Hepatocyte (in vitro differentiated cells): Measurements from ENCODE around the gene PLXNA2. TPM values are rescaled to one million over a fixed set of nuclear protein-coding genes. Genes with fewer than 3 reads are reported as not detected.

Experiments used
- DNase-seq: peaks from one replicate; pipeline ENCODE4 v3.0.0-alpha.2; 2016; ENCODE audit warnings: low spot score
- H2AFZ ChIP-seq: fragments of 200-600 bp; sonication (generic); 2 replicates; pipeline ENCODE4 v1.6.0; 2016; ENCODE audit warnings: antibody characterized with exemption, mild to moderate bottlenecking
- H3K27ac ChIP-seq: fragments of 200-600 bp; sonication (generic); 2 replicates; pipeline ENCODE4 v1.5.1; 2016; ENCODE audit warnings: mild to moderate bottlenecking
- H3K27me3 ChIP-seq: fragments of 200-600 bp; sonication (generic); 2 replicates; pipeline ENCODE4 v1.6.1; 2016
- H3K36me3 ChIP-seq: fragments of 200-600 bp; sonication (generic); replicated peaks from 2 replicates; pipeline ENCODE4 v1.5.1; 2016; ENCODE audit warnings: low read depth; ENCODE audit not compliant: insufficient read depth
- H3K4me1 ChIP-seq: fragments of 200-600 bp; sonication (generic); 2 replicates; pipeline ENCODE4 v1.5.1; 2016; ENCODE audit warnings: mild to moderate bottlenecking, moderate library complexity; ENCODE audit not compliant: insufficient read depth
- H3K4me2 ChIP-seq: fragments of 200-600 bp; sonication (generic); 2 replicates; pipeline ENCODE4 v1.6.0; 2016
- H3K4me3 ChIP-seq: fragments of 200-600 bp; sonication (generic); 2 replicates; pipeline ENCODE4 v1.5.1; 2016; ENCODE audit warnings: mild to moderate bottlenecking
- H3K79me2 ChIP-seq: fragments of 200-600 bp; sonication (generic); 2 replicates; pipeline ENCODE4 v1.6.0; 2017; ENCODE audit warnings: mild to moderate bottlenecking
- H3K9me2 ChIP-seq: fragments of 200-600 bp; sonication (generic); replicated peaks from 2 replicates; pipeline ENCODE4 v1.6.0; 2017; ENCODE audit warnings: mild to moderate bottlenecking; ENCODE audit not compliant: insufficient read depth
- H3K9me3 ChIP-seq: fragments of 200-600 bp; sonication (generic); 2 replicates; pipeline ENCODE4 v1.5.1; 2016; ENCODE audit warnings: low read depth, mild to moderate bottlenecking
- H4K20me1 ChIP-seq: fragments of 200-600 bp; sonication (generic); 2 replicates; pipeline ENCODE4 v1.6.0; 2016; ENCODE audit warnings: mild to moderate bottlenecking; ENCODE audit not compliant: insufficient read depth, poor library complexity, severe bottlenecking
- EZH2 ChIP-seq: fragments of 200-600 bp; sonication (generic); IDR thresholded peaks from 2 replicates; pipeline ENCODE4 v1.6.1; 2016; ENCODE audit warnings: antibody characterized with exemption, mild to moderate bottlenecking, borderline replicate concordance
- EZH2phosphoT487 ChIP-seq: fragments of 200-600 bp; sonication (generic); IDR thresholded peaks from one replicate; pipeline ENCODE4 v1.6.1; 2018; ENCODE audit warnings: antibody characterized with exemption, mild to moderate bottlenecking, low read depth, moderate library complexity; ENCODE audit not compliant: unreplicated experiment, severe bottlenecking
- WGBS: methylation state at CpG from one replicate; pipeline ENCODE4 v1.1.6; 2016; ENCODE audit warnings: low lambda C conversion rate; ENCODE audit errors: missing lambda C conversion rate; 5-methylcytosine and 5-hydroxymethylcytosine counted together
- polyA plus RNA-seq: library from polyadenylated mRNA; unstranded; fragments of >200 nt; fragmentation: Nextera tagmentation; extraction: Ambion mirVana; gene quantifications from 2 replicates; pipeline ENCODE4 v1.2.1, GENCODE V29; 2016
- total RNA-seq: library from RNA; depleted of rRNA; stranded (reverse); fragments of >200 nt; gene quantifications from 2 replicates; pipeline ENCODE4 v1.2.3, GENCODE V29; 2014
- TF ChIP-seq, protein P1 (sequence below): fragments of 200-600 bp; sonication (generic); IDR thresholded peaks from 2 replicates; pipeline ENCODE4 v1.5.1; 2016; ENCODE audit warnings: antibody characterized with exemption, mild to moderate bottlenecking; ENCODE audit not compliant: poor library complexity

The PLXNA2 gene
- total and polyA plus RNA-seq, 2 experiments from 2014 or later = 9.8 to 13.1 TPM

DNA sequence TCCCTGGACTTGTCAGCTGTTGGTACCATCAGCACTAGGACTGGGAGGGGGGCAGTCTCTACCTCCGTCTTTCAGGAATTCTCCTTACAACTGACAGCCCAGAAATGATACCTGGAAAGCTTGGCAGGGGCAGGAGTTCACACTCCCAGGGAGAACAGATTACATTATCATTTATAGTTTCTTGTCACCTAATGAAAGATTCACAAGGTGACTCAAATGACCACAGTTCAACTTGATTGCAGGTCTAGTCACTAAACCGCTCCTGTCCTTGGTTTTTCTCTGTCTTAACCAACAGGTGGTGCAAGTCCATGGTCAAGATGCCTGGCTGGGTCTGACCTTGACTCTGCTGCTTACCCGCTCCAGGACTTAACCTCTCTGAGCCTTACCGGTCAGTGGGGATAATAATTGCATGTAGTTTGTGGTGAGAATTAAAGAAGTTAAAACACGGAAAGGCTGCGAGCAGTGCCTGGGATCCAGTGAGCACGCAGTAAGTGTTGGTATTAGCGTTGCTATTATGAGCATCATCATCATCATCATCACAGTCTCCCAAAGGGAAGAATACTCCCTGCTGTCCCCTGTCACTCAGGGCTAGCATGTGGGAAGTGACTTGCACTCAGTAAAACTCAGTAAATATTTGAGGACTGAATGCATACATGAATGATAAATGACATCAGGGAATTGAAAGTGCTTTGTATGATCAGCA, 207.9 kb downstream of the PLXNA2 start:
- no peak overlapping the region for H3K27ac ChIP-seq
- no peaks in the 10 kb centered on the region for H3K9me2 ChIP-seq
- no peaks in the 10 kb centered on the region for H3K9me3 ChIP-seq
- H4K20me1 ChIP-seq = no peaks in the 10 kb centered on the region
- no peak overlapping the region for H2AFZ ChIP-seq
- no peak overlapping the region for H3K4me3 ChIP-seq
- TF ChIP-seq, protein P1, sequence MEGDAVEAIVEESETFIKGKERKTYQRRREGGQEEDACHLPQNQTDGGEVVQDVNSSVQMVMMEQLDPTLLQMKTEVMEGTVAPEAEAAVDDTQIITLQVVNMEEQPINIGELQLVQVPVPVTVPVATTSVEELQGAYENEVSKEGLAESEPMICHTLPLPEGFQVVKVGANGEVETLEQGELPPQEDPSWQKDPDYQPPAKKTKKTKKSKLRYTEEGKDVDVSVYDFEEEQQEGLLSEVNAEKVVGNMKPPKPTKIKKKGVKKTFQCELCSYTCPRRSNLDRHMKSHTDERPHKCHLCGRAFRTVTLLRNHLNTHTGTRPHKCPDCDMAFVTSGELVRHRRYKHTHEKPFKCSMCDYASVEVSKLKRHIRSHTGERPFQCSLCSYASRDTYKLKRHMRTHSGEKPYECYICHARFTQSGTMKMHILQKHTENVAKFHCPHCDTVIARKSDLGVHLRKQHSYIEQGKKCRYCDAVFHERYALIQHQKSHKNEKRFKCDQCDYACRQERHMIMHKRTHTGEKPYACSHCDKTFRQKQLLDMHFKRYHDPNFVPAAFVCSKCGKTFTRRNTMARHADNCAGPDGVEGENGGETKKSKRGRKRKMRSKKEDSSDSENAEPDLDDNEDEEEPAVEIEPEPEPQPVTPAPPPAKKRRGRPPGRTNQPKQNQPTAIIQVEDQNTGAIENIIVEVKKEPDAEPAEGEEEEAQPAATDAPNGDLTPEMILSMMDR = peak; percentile 39
- TF ChIP-seq EZH2 = no peak
- peak; percentile 44 for DNase-seq
- H3K4me1 ChIP-seq = no peaks in the 10 kb centered on the region
- no peaks in the 10 kb centered on the region for H3K36me3 ChIP-seq
- no peaks in the 10 kb centered on the region for H3K79me2 ChIP-seq
- H3K4me2 ChIP-seq = no peak overlapping the region
- no peaks in the 10 kb centered on the region for H3K27me3 ChIP-seq
- 72% methylated on average over 8 of the region's 8 CpGs for WGBS

DNA sequence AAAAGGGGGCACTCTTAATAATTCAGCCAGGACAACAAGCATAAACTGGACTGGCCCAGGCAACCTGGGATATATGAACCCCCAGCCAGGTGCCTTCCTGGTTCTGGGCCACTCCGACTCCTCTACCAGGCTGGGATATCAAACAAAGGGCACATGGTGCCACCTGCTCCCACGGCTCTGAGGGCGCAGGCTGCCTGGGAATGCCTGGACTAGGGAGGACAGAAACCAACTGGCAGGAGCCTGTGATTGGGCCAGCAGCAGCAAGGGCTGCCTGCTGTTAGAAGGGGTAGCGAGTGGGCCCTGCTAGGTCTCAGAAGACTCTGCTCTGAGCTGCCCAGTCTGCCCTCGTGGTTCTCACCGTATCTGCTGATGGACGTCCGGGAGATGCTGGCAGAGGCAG, 210.0 kb downstream of the PLXNA2 start:
- 96% methylated on average over 8 of the region's 8 CpGs for WGBS
- no peaks in the 10 kb centered on the region for H3K27me3 ChIP-seq
- TF ChIP-seq EZH2phosphoT487 = no peak
- TF ChIP-seq, protein P1 = no peak
- no peak for TF ChIP-seq EZH2
- DNase-seq = no peak
- no peak overlapping the region for H3K4me3 ChIP-seq
- H2AFZ ChIP-seq = no peak overlapping the region
- H3K36me3 ChIP-seq = no peaks in the 10 kb centered on the region
- no peaks in the 10 kb centered on the region for H4K20me1 ChIP-seq
- peaks cover 11% of the 10 kb centered on the region for H3K4me1 ChIP-seq
- no peak overlapping the region for H3K4me2 ChIP-seq
- no peaks in the 10 kb centered on the region for H3K79me2 ChIP-seq
- H3K27ac ChIP-seq = no peak overlapping the region
- no peaks in the 10 kb centered on the region for H3K9me3 ChIP-seq
- no peaks in the 10 kb centered on the region for H3K9me2 ChIP-seq

DNA sequence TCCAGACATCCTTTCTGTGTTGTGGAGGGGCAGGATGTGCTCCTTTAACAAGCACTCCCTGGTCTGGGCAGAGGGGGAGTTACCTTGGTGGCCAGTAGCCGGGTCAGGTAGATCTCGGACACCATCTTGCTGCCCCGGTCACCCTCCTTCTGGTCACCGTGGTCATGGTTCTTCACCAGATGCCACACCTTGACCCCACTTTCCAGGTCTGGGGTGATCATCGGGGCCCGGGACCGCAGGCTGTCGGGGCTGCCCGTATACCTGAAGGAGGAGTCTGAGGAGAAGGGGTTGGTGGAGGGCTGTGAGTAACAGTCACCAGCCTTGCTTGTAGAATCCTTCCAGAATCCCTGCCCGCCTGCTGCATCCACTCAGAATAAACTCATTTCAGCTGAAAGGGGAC, 210.9 kb downstream of the PLXNA2 start:
- Histone ChIP-seq H4K20me1 (no peaks in the 10 kb centered on the region), H2AFZ (no peak overlapping the region), H3K9me3 (no peaks in the 10 kb centered on the region), H3K4me2 (no peak overlapping the region), H3K27ac (no peak overlapping the region), H3K9me2 (no peaks in the 10 kb centered on the region), H3K4me1 (peaks cover 11% of the 10 kb centered on the region), H3K79me2 (no peaks in the 10 kb centered on the region), H3K36me3 (no peaks in the 10 kb centered on the region), H3K4me3 (no peak overlapping the region), H3K27me3 (no peaks in the 10 kb centered on the region)
- TF ChIP-seq, protein P1 = no peak
- no peak for TF ChIP-seq EZH2
- no peak for TF ChIP-seq EZH2phosphoT487
- WGBS = 99% methylated on average over 10 of the region's 10 CpGs
- no peak for DNase-seq
